Ascending aorta (tissue), 2 donors: Measurements from ENCODE around the gene CCDC107. TPM values are rescaled to one million over a fixed set of nuclear protein-coding genes. Genes with fewer than 3 reads are reported as not detected.

Experiments used
- DNase-seq, 2 donors: peaks; one replicate each; pipeline ENCODE4 v3.0.0-alpha.2; 2019; ENCODE audit warnings: low spot score in 2 of 2
- H3K27ac ChIP-seq, 2 donors: fragments of 200-600 bp; sonication (generic); one replicate each; pipeline ENCODE4 v1.5.1; 2016 to 2017; ENCODE audit warnings: mild to moderate bottlenecking in 1 of 2
- H3K27me3 ChIP-seq: fragments of 200-600 bp; sonication (generic); one replicate; pipeline ENCODE4 v1.5.1; 2017
- H3K36me3 ChIP-seq, 2 donors: fragments of 200-600 bp; sonication (generic); one replicate each; pipeline ENCODE4 v1.5.1; 2016
- H3K4me1 ChIP-seq, 2 donors: fragments of 200-600 bp; sonication (generic); one replicate each; pipeline ENCODE4 v1.5.1; 2016 to 2017; ENCODE audit warnings: mild to moderate bottlenecking in 1 of 2
- H3K4me3 ChIP-seq, 2 donors: fragments of 200-600 bp; sonication (generic); one replicate each; pipeline ENCODE4 v1.5.1; 2016 to 2017; ENCODE audit warnings: mild to moderate bottlenecking in 1 of 2
- H3K9me3 ChIP-seq, 2 donors: fragments of 200-600 bp; sonication (generic); one replicate each; pipeline ENCODE4 v1.5.1; 2016
- CTCF ChIP-seq, 3 experiments: fragments of 200-600 bp in 2 of 3; fragments of 450-650 bp in 1 of 3; sonication (generic) in 2 of 3; IDR thresholded peaks; one replicate each; pipeline ENCODE4 v1.5.1; 2016 to 2019; ENCODE audit warnings: antibody characterized with exemption in 3 of 3, mild to moderate bottlenecking in 1 of 3, moderate library complexity in 1 of 3
- intact Hi-C: fragments of 100-400 bp; cut with DNase I; formaldehyde crosslinking; loops from one replicate; pipeline ENCODE4 v1.15.1; 2023
- total RNA-seq: library from RNA; depleted of rRNA; stranded (reverse); fragments of >200 nt; gene quantifications from one replicate; pipeline ENCODE4 v1.1.0, GENCODE V29; 2016

CCDC107 gene
- total RNA-seq, 1 donor from 2014 or later, result 67.6 TPM

DNA sequence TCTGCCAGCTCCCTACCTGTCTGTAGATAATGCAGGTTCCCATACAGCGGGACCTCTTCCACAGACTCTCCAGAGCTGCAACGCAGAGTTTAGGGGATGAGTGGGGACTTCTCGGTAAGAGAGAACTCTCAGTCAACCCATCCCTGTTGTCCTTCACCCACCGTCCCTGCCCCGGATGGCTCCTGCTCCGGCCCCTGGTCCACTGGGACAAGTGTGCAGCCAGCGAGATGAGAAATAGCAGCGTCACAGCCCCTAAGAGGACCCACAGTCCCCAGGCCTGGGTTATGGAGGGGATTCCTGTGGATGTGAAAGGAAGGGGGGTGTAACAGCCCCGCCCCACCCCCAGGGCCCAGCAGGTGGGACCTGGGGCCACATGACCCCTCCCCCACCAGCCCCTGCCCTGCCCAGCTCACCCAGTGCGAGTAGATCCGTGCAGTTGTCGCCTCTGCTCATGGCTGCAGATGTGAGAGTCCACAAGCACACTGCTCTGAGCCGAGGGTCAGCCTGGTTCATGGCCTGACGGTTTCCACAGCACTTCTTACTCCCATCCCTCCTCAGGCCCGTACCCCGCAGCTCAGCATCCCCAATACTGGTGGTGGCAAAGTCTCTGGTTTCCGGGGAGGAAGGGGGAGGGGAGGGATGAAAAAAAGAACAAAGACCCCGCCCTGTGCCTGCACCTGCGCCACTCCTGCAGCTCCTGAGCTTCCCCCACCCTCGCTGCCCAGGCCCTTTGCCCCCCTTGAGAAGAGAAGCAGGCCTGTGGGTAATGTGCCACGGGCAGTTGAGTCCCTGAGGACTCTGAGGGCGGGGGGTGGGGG is 7.5 kb upstream of the CCDC107 start, which contains the start of gene SIT1:
Gene SIT1 (minus strand): TSS at position 591 of the 818 bp plus-strand sequence. CDS start 78 bp downstream, at position 513.
- H3K4me3 ChIP-seq, result peak within 1 kb of the TSS; percentile 2 to 50
- H3K27me3 ChIP-seq, result no peaks in the 10 kb centered on the region
- intact Hi-C loops, result loop anchor here (10.0 kb wide), 1 partner anchor 254 kb away; the partner anchor contains the start of genes HRCT1 and SPAAR
- DNase-seq, result no peak
- no peak for TF ChIP-seq CTCF (IDR thresholded peaks at IDR 0.05)
- peak within 1 kb of the TSS; percentile 94 to 95 for H3K27ac ChIP-seq
- H3K36me3 ChIP-seq, result no peaks in the 10 kb centered on the region
- no peaks in the 10 kb centered on the region for H3K9me3 ChIP-seq
- peaks cover 15 to 37% of the 10 kb centered on the region in 2 donors for H3K4me1 ChIP-seq

GRCh38 chr9:35651956-35652828 is 5.9 kb upstream of the CCDC107 start:
- Histone ChIP-seq H3K27ac (peak overlapping the region; percentile 94 to 95), H3K27me3 (no peaks in the 10 kb centered on the region)
- intact Hi-C loops, result loop anchor here (10.0 kb wide), 1 partner anchor 253 kb away; the partner anchor contains the start of genes HRCT1 and SPAAR

DNA sequence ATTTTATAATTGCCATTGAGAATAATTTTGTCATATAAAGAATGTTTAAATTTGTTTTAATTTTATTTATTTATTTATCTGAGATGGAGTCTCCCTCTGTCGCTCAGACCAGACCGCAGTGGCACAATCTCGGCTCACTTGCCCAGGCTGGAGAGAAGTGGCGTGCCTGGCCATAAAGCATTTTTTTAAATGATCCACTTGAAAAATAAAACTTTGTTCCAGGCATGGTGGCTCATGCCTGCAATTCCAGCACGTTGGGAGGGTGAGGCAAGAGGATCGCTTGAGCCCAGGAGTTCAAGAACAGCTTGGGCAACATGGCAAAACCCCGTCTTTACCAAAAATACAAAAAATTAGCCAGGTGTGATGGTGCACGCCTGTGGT is 5.3 kb upstream of the CCDC107 start:
- peak overlapping the region; percentile 15 to 59 for H3K27ac ChIP-seq

More at GRCh38 chr9:35651956-35652828, 5.9 kb upstream of the CCDC107 start:
- Histone ChIP-seq H3K4me1 (peaks cover 12 to 43% of the 10 kb centered on the region in 2 donors), H3K36me3 (no peaks in the 10 kb centered on the region), H3K9me3 (no peaks in the 10 kb centered on the region), H3K4me3 (no peak overlapping the region)
- peak in 1 of 2 donors; percentile 51 for DNase-seq
- no peak for TF ChIP-seq CTCF (IDR thresholded peaks at IDR 0.05)

DNA sequence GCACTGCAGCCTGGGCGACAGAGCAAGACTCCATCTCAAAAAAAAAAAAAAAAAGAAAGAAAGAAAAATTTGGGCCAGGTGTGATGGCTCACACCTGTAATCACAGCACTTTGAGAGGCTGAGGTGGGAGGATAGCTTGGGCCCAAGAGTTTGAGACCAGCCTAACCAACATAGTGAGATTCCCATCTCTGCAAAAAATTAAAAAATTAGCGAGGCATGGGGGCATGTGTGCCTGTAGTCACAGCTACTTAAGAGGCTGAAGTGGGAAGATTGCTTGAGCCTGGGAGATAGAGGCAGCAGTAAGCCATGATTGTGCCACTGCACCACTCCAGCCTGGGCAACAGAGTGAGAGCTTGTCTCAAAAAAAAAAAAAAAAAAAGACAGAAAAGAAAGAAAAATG is 4.5 kb upstream of the CCDC107 start:
- no peak for TF ChIP-seq CTCF (IDR thresholded peaks at IDR 0.05)

More for the DNA sequence above, 5.3 kb upstream of the CCDC107 start:
- no peak for DNase-seq
- no peaks in the 10 kb centered on the region for H3K27me3 ChIP-seq
- no peaks in the 10 kb centered on the region for H3K9me3 ChIP-seq
- no peaks in the 10 kb centered on the region for H3K36me3 ChIP-seq
- H3K4me1 ChIP-seq, result peaks cover 10 to 42% of the 10 kb centered on the region in 2 donors
- intact Hi-C loops, result loop anchor here (10.0 kb wide), 1 partner anchor 252 kb away; the partner anchor contains the start of genes HRCT1 and SPAAR
- no peak overlapping the region for H3K4me3 ChIP-seq
- TF ChIP-seq CTCF (IDR thresholded peaks at IDR 0.05), result no peak

GRCh38 chr9:35656348-35656747 is 1.7 kb upstream of the CCDC107 start:
- peaks cover 5 to 25% of the 10 kb centered on the region in 2 donors for H3K4me1 ChIP-seq
- no peak overlapping the region for H3K4me3 ChIP-seq
- intact Hi-C loops, result loop anchor here (2.0 to 10.0 kb wide), 5 partner anchors 52 to 664 kb away; partner anchors contain the start of genes FAM221B, HRCT1, SPAAR and SPAG8
- no peaks in the 10 kb centered on the region for H3K27me3 ChIP-seq
- no peak for TF ChIP-seq CTCF (IDR thresholded peaks at IDR 0.05)
- no peaks in the 10 kb centered on the region for H3K9me3 ChIP-seq
- peak overlapping the region; percentile 97 to 100 for H3K27ac ChIP-seq
- peaks cover 6 to 14% of the 10 kb centered on the region in 2 donors for H3K36me3 ChIP-seq
- DNase-seq, result no peak

More for the DNA sequence above, 4.5 kb upstream of the CCDC107 start:
- Histone ChIP-seq H3K36me3 (no peaks in the 10 kb centered on the region), H3K4me1 (peaks cover 9 to 36% of the 10 kb centered on the region in 2 donors), H3K27me3 (no peaks in the 10 kb centered on the region), H3K9me3 (no peaks in the 10 kb centered on the region), H3K27ac (peak overlapping the region; percentile 15 to 59), H3K4me3 (no peak overlapping the region)
- intact Hi-C loops, result loop anchor here (10.0 kb wide), 1 partner anchor 251 kb away; the partner anchor contains the start of genes HRCT1 and SPAAR
- no peak for DNase-seq
